ENCODE measurements around the gene CTNND1.

- TF ChIP-seq CTCF (conservative IDR thresholded peaks at IDR 0.05; ENCODE audit: low read depth, low read length) (no peak), EZH2 (IDR thresholded peaks at IDR 0.05; ENCODE audit: borderline replicate concordance, low read depth, low read length, poor library complexity, severe bottlenecking) (no peak)
Measured at GRCh38 chr11:57867966-57868365, 106.4 kb downstream of the CTNND1 start.
